ENCODE data around the gene UBE2I.
"Not testable (repeated sequence)": the region's sequence is repeated elsewhere in the genome, so short reads cannot be mapped to it uniquely, and the experiment has no call there.

Gene UBE2I

GRCh38 chr16:1293921-1294656 lies 15.3 kb upstream of the UBE2I start:
- no peak for DNase-seq (ENCODE audit: low read depth in 2 of 2)

GRCh38 chr16:1295465-1295864 lies 14.0 kb upstream of the UBE2I start:
- DNase-seq (ENCODE audit: low read depth in 2 of 2): no peak

GRCh38 chr16:1296688-1297017 lies 12.8 kb upstream of the UBE2I start:
- DNase-seq (ENCODE audit: low read depth in 2 of 2): not testable (repeated sequence)

- DNase-seq (ENCODE audit: low read depth in 2 of 2): peak in 1 of 2 donors; percentile 39
Observed at GRCh38 chr16:1297018-1297696, 12.3 kb upstream of the UBE2I start.

- DNase-seq (ENCODE audit: low read depth in 2 of 2): no peak
Observed at GRCh38 chr16:1298406-1298805, 11.0 kb upstream of the UBE2I start.

GRCh38 chr16:1299012-1299867 lies 10.2 kb upstream of the UBE2I start:
- DNase-seq (ENCODE audit: low read depth in 2 of 2): no peak

GRCh38 chr16:1299868-1300203 lies 9.6 kb upstream of the UBE2I start:
- no peak for DNase-seq (ENCODE audit: low read depth in 2 of 2)

GRCh38 chr16:1300664-1301476 lies 8.6 kb upstream of the UBE2I start:
- DNase-seq (ENCODE audit: low read depth in 2 of 2): peak; percentile 50 to 73

GRCh38 chr16:1301562-1301961 lies 7.9 kb upstream of the UBE2I start:
- DNase-seq (ENCODE audit: low read depth in 2 of 2): no peak

GRCh38 chr16:1305823-1306222 lies 3.6 kb upstream of the UBE2I start:
- DNase-seq (ENCODE audit: low read depth in 2 of 2): no peak

- no peak for DNase-seq (ENCODE audit: low read depth in 2 of 2)
Observed at GRCh38 chr16:1306334-1306733, 3.1 kb upstream of the UBE2I start.

GRCh38 chr16:1308036-1308976 lies 1.1 kb upstream of the UBE2I start:
- no peak for DNase-seq (ENCODE audit: low read depth in 2 of 2)

GRCh38 chr16:1309888-1310831 lies 724 bp downstream of the UBE2I start:
- peak in 1 of 2 donors; percentile 45 for DNase-seq (ENCODE audit: low read depth in 2 of 2)

- DNase-seq (ENCODE audit: low read depth in 2 of 2): no peak
Observed at GRCh38 chr16:1310832-1311200, 1.4 kb downstream of the UBE2I start.

GRCh38 chr16:1311212-1311737 lies 1.8 kb downstream of the UBE2I start:
- no peak for DNase-seq (ENCODE audit: low read depth in 2 of 2)

GRCh38 chr16:1311738-1312466 lies 2.5 kb downstream of the UBE2I start:
- no peak for DNase-seq (ENCODE audit: low read depth in 2 of 2)

GRCh38 chr16:1312467-1312816 lies 3.0 kb downstream of the UBE2I start:
- no peak for DNase-seq (ENCODE audit: low read depth in 2 of 2)

- DNase-seq (ENCODE audit: low read depth in 2 of 2): no peak
Observed at GRCh38 chr16:1312903-1313302, 3.5 kb downstream of the UBE2I start.

Data from stimulated activated CD4-positive, alpha-beta T cell treated with anti-CD3 and anti-CD28 coated beads, Interleukin-15, amount 100 ng/mL, for 48 hours (primary cell).